Adrenal gland (tissue), 19 donors: ENCODE measurements around the gene BRSK2. TPM values are rescaled to one million over a fixed set of nuclear protein-coding genes. Genes with fewer than 3 reads are reported as not detected.
"Not testable (repeated sequence)": the region's sequence is repeated elsewhere in the genome, so short reads cannot be mapped to it uniquely, and the experiment has no call there.

ENCODE experiments used
- DNase-seq, 7 donors: peaks; one replicate each; pipeline ENCODE4 v3.0.0-alpha.2; 2019 to 2020
- H3K27ac ChIP-seq, 5 donors: fragments of 200-600 bp; sonication (generic) in 4 of 5; 1 replicate in 3 of 5; 2 replicates in 2 of 5; pipeline versions ENCODE4 v1.5.1 to v1.8.0; 2016 to 2020; ENCODE audit warnings: mild to moderate bottlenecking in 1 of 5
- H3K27me3 ChIP-seq: fragments of 200-600 bp; 2 replicates; pipeline ENCODE4 v1.8.0; 2021
- H3K36me3 ChIP-seq, 2 donors: fragments of 200-600 bp; replicated peaks in 1 of 2; 1 replicate in 1 of 2; 2 replicates in 1 of 2; pipeline versions ENCODE4 v1.5.1 to v1.8.0; 2018 to 2022
- H3K4me1 ChIP-seq, 2 donors: fragments of 200-600 bp; replicated peaks in 1 of 2; 1 replicate in 1 of 2; 2 replicates in 1 of 2; pipeline versions ENCODE4 v1.5.1 to v1.8.0; 2018 to 2021
- H3K4me3 ChIP-seq, 4 donors: fragments of 200-600 bp; sonication (generic) in 3 of 4; one replicate each; pipeline ENCODE4 v1.5.1; 2016 to 2018
- H3K9me3 ChIP-seq, 3 donors: fragments of 200-600 bp; sonication (generic) in 1 of 3; replicated peaks in 1 of 3; 1 replicate in 2 of 3; 2 replicates in 1 of 3; pipeline versions ENCODE4 v1.5.1 to v1.8.0; 2016 to 2021
- CTCF ChIP-seq, 6 experiments: fragments of 450-650 bp in 4 of 6; fragments of 200-600 bp in 2 of 6; sonication (generic) in 1 of 6; IDR thresholded peaks; 1 replicate in 5 of 6; 2 replicates in 1 of 6; pipeline versions ENCODE4 v1.5.1 to v1.8.0; 2016 to 2021; ENCODE audit warnings: antibody characterized with exemption in 6 of 6, mild to moderate bottlenecking in 2 of 6, moderate library complexity in 1 of 6
- POLR2A ChIP-seq, 2 donors: fragments of 450-650 bp; IDR thresholded peaks; one replicate each; pipeline ENCODE4 v1.6.1; 2017; ENCODE audit warnings: antibody characterized with exemption in 2 of 2, mild to moderate bottlenecking in 2 of 2, moderate library complexity in 1 of 2
- WGBS, 4 donors: extraction: QIAGEN DNeasy Blood & Tissue Kit in 2 of 4; methylation state at CpG; one replicate each; pipeline versions ENCODE4 v1.1.5 to v1.1.7; 2013 to 2017; 5-methylcytosine and 5-hydroxymethylcytosine counted together
- intact Hi-C, 2 donors: fragments of 100-400 bp; cut with DNase I; formaldehyde crosslinking; loops; one replicate each; pipeline versions ENCODE4 v1.14.1 to v1.15.0; 2022 to 2023
- long read RNA-seq, 10 donors: library from polyadenylated mRNA in 3 of 10; unstranded in 2 of 10; stranded (forward) in 1 of 10; transcript quantifications; one replicate each; pipeline ENCODE4 v2.0.0 and lab custom pipeline, GENCODE V29; 2021 to 2026
- polyA plus RNA-seq, 3 donors: library from polyadenylated mRNA; stranded (reverse); fragments of 200-250 nt in 2 of 3; fragments of 350-450 nt in 1 of 3; fragmentation: Illumina TruSeq in 1 of 3; extraction: RNeasy Lipid Tissue Mini Kit (QIAGEN cat#74804) in 1 of 3; gene quantifications; one replicate each; pipeline ENCODE4 v1.2.3, GENCODE V29; 2013 to 2014
- total RNA-seq, 9 donors: library from RNA; depleted of rRNA in 4 of 9; stranded (reverse); fragments of >200 nt in 4 of 9; fragments of 120-200 nt in 1 of 9; fragmentation: NEBNext Ultra II Directional in 1 of 9; extraction: Animal tissue kit (Norgen Biotek cat#: 25700) in 1 of 9; gene quantifications; one replicate each; pipeline versions ENCODE4 v1.1.0 to v1.2.4, GENCODE V29; 2013 to 2023
- donor health status: healthy with polysubstance abuse.
- donor health status: Bipolar disorder and iron deficiency.
- donor health status: DM: yes; HTN: yes; CAD: no.
- donor health status: DM: no; HTN: no; CAD: no.
- donor health status: DM: no; HTN: no; CAD: no.
- donor health status: DM: yes; HTN: yes; CAD: no.

The BRSK2 gene
- total RNA-seq (10 to 100 TPM in 1 of 9 donors, 1 to 10 TPM in 3, under 1 TPM in 4, not detected in 1; 0.18 to 10.7 (median 1.1) TPM), polyA plus RNA-seq (10 to 100 TPM in 1 of 3 donors, 1 to 10 TPM in 2; 2.0 to 24.5 (median 5.3) TPM)
- long read RNA-seq, donor 1 = 0 reads
- long read RNA-seq, donor 2 = 0 reads
- long read RNA-seq, donor 3 = 0 reads
- long read RNA-seq, donor 4 = 0 reads
- long read RNA-seq, donor 5, partial matches to known transcripts = 1 of 3 reads
- long read RNA-seq, donor 5, other reads (novel, unspliced or antisense) = 2 of 3 reads
- long read RNA-seq, donor 6, partial matches to known transcripts = 0 of 1 reads
- long read RNA-seq, donor 6, other reads (novel, unspliced or antisense) = 1 of 1 reads
- long read RNA-seq, donor 7 = 0 reads
- long read RNA-seq, donor 8 = 0 reads
- long read RNA-seq, donor 9 = 0 reads
- long read RNA-seq, donor 10 = 0 reads

- 2% methylated on average over 90 to 119 of the region's 119 CpGs; no CpG with 5 or more reads in 2 of the 4 donors for WGBS, 4 donors
- H3K4me3 ChIP-seq = peak within 1 kb of the TSS in 2 of 4 donors; percentile 28 to 60
- H3K27me3 ChIP-seq = peaks cover 18% of the 10 kb centered on the region
- intact Hi-C loops = no loop called here
- no peaks in the 10 kb centered on the region for H3K9me3 ChIP-seq
- TF ChIP-seq POLR2A (IDR thresholded peaks at IDR 0.05) (no peak), CTCF (IDR thresholded peaks at IDR 0.05) (no peak)
- no peaks in the 10 kb centered on the region for H3K36me3 ChIP-seq
- H3K4me1 ChIP-seq = peaks cover 5 to 9% of the 10 kb centered on the region in 2 donors
- H3K27ac ChIP-seq = peak within 1 kb of the TSS in 2 of 5 donors; percentile 58 to 71
- no peak for DNase-seq
These were observed at the start of gene BRSK2 for GRCh38 chr11:1389932-1390568. BRSK2 (plus strand) TSS chr11:1389934; CDS start chr11:1390285, 351 bp downstream.

- Histone ChIP-seq H3K4me3 (no peak overlapping the region), H3K9me3 (no peaks in the 10 kb centered on the region), H3K27ac (no peak overlapping the region), H3K27me3 (no peaks in the 10 kb centered on the region), H3K36me3 (no peaks in the 10 kb centered on the region), H3K4me1 (peaks cover 10 to 11% of the 10 kb centered on the region in 2 donors)
- intact Hi-C loops = no loop called here
- TF ChIP-seq CTCF (IDR thresholded peaks at IDR 0.05) = no peak
- TF ChIP-seq POLR2A (IDR thresholded peaks at IDR 0.05) = no peak
- peak in 1 of 7 donors; percentile 47 for DNase-seq
- 67 to 75% (median 72%) methylated on average over 7 to 12 of the region's 12 CpGs for WGBS, 4 donors
These were observed 49.6 kb upstream of the BRSK2 start for GRCh38 chr11:1340111-1340510.

- H3K27me3 ChIP-seq, intact Hi-C loops, H3K9me3 ChIP-seq, H3K4me1 ChIP-seq, H3K4me3 ChIP-seq, H3K36me3 ChIP-seq, H3K27ac ChIP-seq: not testable (repeated sequence)
- WGBS, 4 donors = 76 to 83% (median 80%) methylated on average over 7 to 10 of the region's 10 CpGs
- DNase-seq = peak in 1 of 7 donors; percentile 25
These were observed 48.5 kb upstream of the BRSK2 start for GRCh38 chr11:1341226-1341625.

- Histone ChIP-seq H3K36me3 (no peaks in the 10 kb centered on the region), H3K27ac (peak overlapping the region in 1 of 5 donors; percentile 34), H3K4me3 (no peak overlapping the region), H3K4me1 (no peaks in the 10 kb centered on the region), H3K27me3 (no peaks in the 10 kb centered on the region), H3K9me3 (no peaks in the 10 kb centered on the region)
- 39 to 47% (median 44%) methylated on average over 14 to 17 of the region's 17 CpGs for WGBS, 4 donors
- TF ChIP-seq CTCF (IDR thresholded peaks at IDR 0.05) (no peak), POLR2A (IDR thresholded peaks at IDR 0.05) (no peak)
- DNase-seq = peak in 1 of 7 donors; percentile 52
- intact Hi-C loops = no loop called here
These were observed 47.7 kb upstream of the BRSK2 start for GRCh38 chr11:1341928-1342524.
